SK-N-SH (cell line): ENCODE data around the gene ATP2B2. TPM values are rescaled to one million over a fixed set of nuclear protein-coding genes. Genes with fewer than 3 reads are reported as not detected.

Experiments used
- CTCF ChIA-PET: fragments of 300-600, 350-600 bp; formaldehyde crosslinking; extraction: SDS; loops from one replicate; lab custom pipeline; 2021; lab: Yijun Ruan, JAX
- POLR2A ChIA-PET: fragments of 350-600 bp; sonication (Branson Sonifier 250); formaldehyde crosslinking; extraction: SDS; loops from one replicate; lab custom pipeline; 2020; ENCODE audit warnings: antibody characterized with exemption, inconsistent platforms; lab: Yijun Ruan, JAX
- DNase-seq: peaks from one replicate; pipeline ENCODE4 v3.0.0; 2012
- H2AFZ ChIP-seq: fragments of 200-600 bp; sonication (generic); 2 replicates; pipeline ENCODE4 v1.8.1; 2016; ENCODE audit warnings: antibody characterized with exemption, mild to moderate bottlenecking, low read depth
- H3F3A ChIP-seq: fragments of 200-600 bp; sonication (generic); replicated peaks from 2 replicates; pipeline ENCODE3; 2016; ENCODE audit warnings: antibody characterized with exemption, mild to moderate bottlenecking; ENCODE audit not compliant: insufficient read depth
- H3K27ac ChIP-seq, 2 experiments: fragments of 200-500 bp in 1 of 2; fragments of 200-600 bp in 1 of 2; sonication (Bioruptor generic) in 1 of 2; sonication (generic), shearing (Covaris generic) in 1 of 2; 2 replicates each; pipeline versions ENCODE4 v1.5.1 to v1.6.1; 2014 to 2016; ENCODE audit warnings: low read depth in 2 of 2, inconsistent platforms in 1 of 2, low read length in 1 of 2, mild to moderate bottlenecking in 1 of 2, mixed read lengths in 1 of 2
- H3K27me3 ChIP-seq: fragments of 200-600 bp; sonication (generic), shearing (Covaris generic); 2 replicates; pipeline ENCODE4 v1.6.1; 2016; ENCODE audit warnings: mixed run types; ENCODE audit not compliant: insufficient read depth
- H3K36me3 ChIP-seq, 2 experiments: fragments of 200-500 bp in 1 of 2; fragments of 200-600 bp in 1 of 2; sonication (Bioruptor generic) in 1 of 2; sonication (generic) in 1 of 2; replicated peaks in 1 of 2; 2 replicates each; pipeline versions ENCODE3 to v1.5.1; 2014 to 2016; ENCODE audit warnings: low read length in 1 of 2, mild to moderate bottlenecking in 1 of 2; ENCODE audit not compliant: insufficient read depth in 2 of 2, control insufficient read depth in 1 of 2
- H3K4me1 ChIP-seq, 2 experiments: fragments of 200-500 bp in 1 of 2; fragments of 200-600 bp in 1 of 2; sonication (Bioruptor generic) in 1 of 2; sonication (generic), shearing (Covaris generic) in 1 of 2; 2 replicates each; pipeline versions ENCODE4 v1.5.1 to v1.6.1; 2014 to 2016; ENCODE audit warnings: low read depth in 1 of 2, low read length in 1 of 2, mixed run types in 1 of 2; ENCODE audit not compliant: insufficient read depth in 2 of 2, control insufficient read depth in 1 of 2
- H3K4me2 ChIP-seq: fragments of 200-600 bp; sonication (generic), shearing (Covaris generic); 2 replicates; pipeline ENCODE4 v1.6.1; 2017; ENCODE audit warnings: mixed run types
- H3K4me3 ChIP-seq, 2 experiments: fragments of 200-500 bp in 1 of 2; fragments of 200-600 bp in 1 of 2; sonication (Bioruptor generic) in 1 of 2; sonication (generic), shearing (Covaris generic) in 1 of 2; 2 replicates each; pipeline versions ENCODE4 v1.5.1 to v1.8.1; 2014 to 2016; ENCODE audit warnings: low read depth in 2 of 2, inconsistent platforms in 1 of 2, low read length in 1 of 2, mild to moderate bottlenecking in 1 of 2, mixed read lengths in 1 of 2, moderate library complexity in 1 of 2
- H3K79me2 ChIP-seq: fragments of 200-600 bp; sonication (generic); 2 replicates; pipeline ENCODE4 v1.8.1; 2017; ENCODE audit warnings: mild to moderate bottlenecking; ENCODE audit not compliant: insufficient read depth
- H3K9ac ChIP-seq: fragments of 200-600 bp; sonication (generic); 2 replicates; pipeline ENCODE4 v1.6.1; 2017; ENCODE audit warnings: mixed run types
- H3K9me2 ChIP-seq: fragments of 200-600 bp; sonication (generic); 2 replicates; pipeline ENCODE4 v1.6.1; 2017; ENCODE audit warnings: mixed run types
- H3K9me3 ChIP-seq: fragments of 200-600 bp; sonication (generic); 2 replicates; pipeline ENCODE4 v1.6.1; 2017; ENCODE audit warnings: mixed run types, mild to moderate bottlenecking, moderate library complexity
- H4K20me1 ChIP-seq: fragments of 200-600 bp; sonication (generic); 2 replicates; pipeline ENCODE4 v1.6.1; 2017; ENCODE audit warnings: mild to moderate bottlenecking, mixed run types; ENCODE audit not compliant: insufficient read depth
- CHD2 ChIP-seq: fragments of 150-350 bp; IDR thresholded peaks from 2 replicates; pipeline ENCODE4 v1.6.1; 2018; ENCODE audit warnings: low read length; ENCODE audit not compliant: partially characterized antibody
- FOSL2 ChIP-seq: IDR thresholded peaks from 2 replicates; pipeline ENCODE4 v1.4.0; 2012; ENCODE audit warnings: low read depth, mild to moderate bottlenecking, moderate library complexity, borderline replicate concordance
- GATA2 ChIP-seq: sonication (generic); formaldehyde crosslinking; IDR thresholded peaks from 2 replicates; pipeline ENCODE4 v1.5.0; 2020; ENCODE audit warnings: mild to moderate bottlenecking, missing genetic modification reagents
- MAX ChIP-seq: IDR thresholded peaks from 2 replicates; pipeline ENCODE4 v1.4.0; 2012; ENCODE audit warnings: low read depth
- MXI1 ChIP-seq: IDR thresholded peaks from 2 replicates; pipeline ENCODE4 v1.6.1; 2012; ENCODE audit warnings: mild to moderate bottlenecking, low read depth, low read length, improper control_type of control experiment
- NRF1 ChIP-seq: IDR thresholded peaks from 2 replicates; pipeline ENCODE4 v1.6.1; 2012; ENCODE audit warnings: low read depth, mild to moderate bottlenecking, low read length
- PBX3 ChIP-seq: IDR thresholded peaks from 2 replicates; pipeline ENCODE4; 2012
- POLR2AphosphoS5 ChIP-seq: IDR thresholded peaks from 2 replicates; pipeline ENCODE4 v1.6.1; 2012; ENCODE audit warnings: low read depth, low read length
- RAD21 ChIP-seq: IDR thresholded peaks from 2 replicates; pipeline ENCODE4 v1.6.1; 2012; ENCODE audit warnings: mild to moderate bottlenecking, low read length
- RXRA ChIP-seq: IDR thresholded peaks from 2 replicates; pipeline ENCODE4 v1.4.0; 2012; ENCODE audit warnings: low read depth, mild to moderate bottlenecking, borderline replicate concordance
- TCF12 ChIP-seq: IDR thresholded peaks from 2 replicates; pipeline ENCODE4 v1.4.0; 2012
- TEAD4 ChIP-seq: IDR thresholded peaks from 2 replicates; pipeline ENCODE4 v1.4.0; 2012; ENCODE audit warnings: mild to moderate bottlenecking, borderline replicate concordance; ENCODE audit not compliant: insufficient read depth
- USF1 ChIP-seq: IDR thresholded peaks from 2 replicates; pipeline ENCODE4 v1.4.0; 2012; ENCODE audit warnings: low read depth, borderline replicate concordance
- ZBTB33 ChIP-seq: IDR thresholded peaks from 2 replicates; pipeline ENCODE4 v1.4.0; 2012; ENCODE audit warnings: low read depth, borderline replicate concordance
- WGBS: methylation state at CpG from one replicate; pipeline ENCODE4 v1.1.6; 2017; ENCODE audit warnings: low lambda C conversion rate; 5-methylcytosine and 5-hydroxymethylcytosine counted together
- polyA plus RNA-seq, 3 experiments: library from polyadenylated mRNA; depleted of rRNA; stranded (reverse); fragments of >200 nt; gene quantifications; 2 replicates each; pipeline ENCODE4 v1.2.3, GENCODE V29; 2012

ATP2B2 gene
- polyA plus RNA-seq, 1 of the 3 experiments (the other 2 are of a cell fraction), result 0.15 TPM

- no peaks in the 10 kb centered on the region for H4K20me1 ChIP-seq
- H3K9me2 ChIP-seq, result no peaks in the 10 kb centered on the region
- WGBS, result 91% methylated on average over 15 of the region's 22 CpGs
- no peaks in the 10 kb centered on the region; the same call in 1 of the 2 replicates for H3K27me3 ChIP-seq
- no peaks in the 10 kb centered on the region for H3F3A ChIP-seq
- H3K4me1 ChIP-seq, result peaks cover 8 to 31% of the 10 kb centered on the region in 2 experiments; a peak in 3 of 4 replicates
- H3K4me3 ChIP-seq, result no peak overlapping the region
- no peaks in the 10 kb centered on the region for H3K79me2 ChIP-seq
- TF ChIP-seq TEAD4, result no peak
- no peak for TF ChIP-seq RAD21
- TF ChIP-seq RXRA, result no peak
- TF ChIP-seq MXI1, result no peak
- no peak for TF ChIP-seq NRF1
- TF ChIP-seq POLR2AphosphoS5, result no peak
- TF ChIP-seq GATA2 (CRISPR knock-in tag), result no peak
- no peak for TF ChIP-seq FOSL2
- no peak for TF ChIP-seq ZBTB33
- TF ChIP-seq TCF12, result no peak
- TF ChIP-seq CHD2, result no peak
- no peak for TF ChIP-seq USF1
- TF ChIP-seq MAX, result no peak
- TF ChIP-seq PBX3, result no peak
- no peak overlapping the region for H2AFZ ChIP-seq
- CTCF ChIA-PET, result interaction anchor here (0.9 to 1.0 kb wide), 2 partner anchors 67 to 388 kb away, joined by 3 to 4 read pairs; no protein-coding TSS in a partner anchor
- H3K36me3 ChIP-seq, result no peaks in the 10 kb centered on the region
- H3K9ac ChIP-seq, result no peak overlapping the region
- no peak overlapping the region for H3K4me2 ChIP-seq
- no peaks in the 10 kb centered on the region for H3K9me3 ChIP-seq
- POLR2A ChIA-PET, result no interaction called here
- no peak overlapping the region for H3K27ac ChIP-seq
- DNase-seq, result no peak
These were observed 154.9 kb downstream of the ATP2B2 start for GRCh38 chr3:10350324-10350985.
